ENCODE measurements around the gene ANXA2.
"Not testable (repeated sequence)": the region's sequence is repeated elsewhere in the genome, so short reads cannot be mapped to it uniquely, and the experiment has no call there.

The ANXA2 gene

DNA sequence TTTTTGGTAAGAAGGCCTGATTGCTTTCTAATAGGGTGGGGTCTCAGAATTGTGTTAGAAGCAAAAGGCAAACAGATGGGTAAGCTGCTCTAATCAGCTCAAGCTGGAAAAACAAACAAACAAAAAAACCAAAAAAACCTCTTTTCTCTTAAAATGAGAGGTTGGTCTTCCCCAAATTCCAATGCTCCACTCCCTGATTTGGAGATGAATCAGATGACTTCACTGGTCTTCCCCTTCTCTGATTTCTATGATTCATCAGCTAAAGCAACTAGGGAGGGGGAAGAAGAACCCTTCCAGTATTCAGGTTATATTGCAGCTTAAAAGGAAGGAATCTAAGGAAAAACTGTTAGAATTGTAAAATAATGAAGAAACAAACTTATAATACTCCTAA lies 9.6 kb upstream of the ANXA2 start:
- no peak for DNase-seq (ENCODE audit: insufficient read length)
- TF ChIP-seq POLR2A (IDR thresholded peaks at IDR 0.05; ENCODE audit: low read depth, low read length) (no peak), TAF1 (IDR thresholded peaks at IDR 0.05; ENCODE audit: borderline replicate concordance, low read depth, low read length) (no peak), POLR2AphosphoS5 (IDR thresholded peaks at IDR 0.05; ENCODE audit: low read depth, low read length) (no peak)

DNA sequence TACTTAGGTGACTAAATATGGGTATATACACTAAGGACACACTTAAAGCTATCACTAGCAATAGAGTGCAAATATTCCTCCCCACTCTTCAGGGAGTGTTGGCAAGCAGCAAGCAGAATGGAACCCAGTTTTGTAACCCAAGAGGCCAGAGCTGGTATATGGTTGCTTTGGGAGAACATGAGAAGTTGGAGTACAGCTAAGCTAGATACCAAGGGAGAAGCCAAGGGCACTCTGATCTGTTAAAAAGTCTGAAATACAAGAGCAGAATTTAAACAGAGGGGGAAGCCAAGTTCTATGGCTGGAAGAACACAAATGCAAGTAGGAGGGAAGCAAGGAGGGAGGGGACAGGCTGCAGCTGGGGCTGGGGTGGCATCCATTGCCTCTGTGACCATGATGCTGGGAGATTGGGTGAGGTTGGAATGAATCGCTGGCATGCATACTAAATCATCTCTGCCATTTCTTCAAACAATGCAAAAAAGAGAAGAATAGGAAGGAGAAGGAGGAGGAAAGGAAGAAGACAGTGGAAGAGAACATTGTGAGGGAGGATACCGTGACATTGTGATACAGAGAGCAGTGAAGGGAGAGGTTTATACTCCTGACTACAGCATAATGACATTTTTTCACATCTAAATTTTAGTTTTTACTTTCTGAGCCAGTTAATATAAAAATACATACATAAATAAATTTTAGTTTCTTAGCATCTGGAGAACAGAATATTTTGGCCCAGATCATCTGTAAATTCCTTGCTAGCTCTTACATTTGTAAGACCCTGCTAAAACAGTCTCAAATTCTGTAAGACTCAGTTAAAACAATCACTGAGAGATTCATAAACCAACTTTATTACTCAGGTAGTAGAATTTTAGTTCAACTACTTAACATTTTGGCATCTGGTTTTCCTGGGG lies 9.0 kb upstream of the ANXA2 start:
- DNase-seq (ENCODE audit: insufficient read length) (no peak), FAIRE-seq (no peak)
- TF ChIP-seq POLR2AphosphoS5 (IDR thresholded peaks at IDR 0.05; ENCODE audit: low read depth, low read length) = no peak
- no peak for TF ChIP-seq POLR2A (IDR thresholded peaks at IDR 0.05; ENCODE audit: low read depth, low read length)
- TF ChIP-seq TAF1 (IDR thresholded peaks at IDR 0.05; ENCODE audit: borderline replicate concordance, low read depth, low read length) = no peak

More for the DNA sequence above, 9.6 kb upstream of the ANXA2 start:
- no peak for FAIRE-seq

DNA sequence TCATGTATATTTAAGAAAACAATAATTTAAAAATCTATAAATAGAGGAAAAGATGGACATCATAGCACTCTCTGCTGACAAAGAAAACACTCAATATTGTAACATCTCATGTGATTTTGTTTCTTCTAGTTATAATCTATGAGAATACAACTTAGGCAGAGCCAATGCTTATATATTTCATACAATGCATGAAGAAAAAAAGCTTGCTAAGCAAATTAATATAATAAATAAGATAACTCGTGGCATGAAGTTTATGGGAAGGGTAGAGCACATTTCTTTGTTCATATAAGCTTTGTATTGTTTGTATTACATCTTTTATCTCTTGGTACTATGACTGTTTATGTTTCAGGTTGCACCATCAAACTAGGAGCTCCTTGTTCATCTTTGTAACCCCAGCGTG lies 7.6 kb upstream of the ANXA2 start:
- TF ChIP-seq TAF1 (IDR thresholded peaks at IDR 0.05; ENCODE audit: borderline replicate concordance, low read depth, low read length) (no peak), POLR2AphosphoS5 (IDR thresholded peaks at IDR 0.05; ENCODE audit: low read depth, low read length) (no peak), POLR2A (IDR thresholded peaks at IDR 0.05; ENCODE audit: low read depth, low read length) (no peak)
- FAIRE-seq = no peak

DNA sequence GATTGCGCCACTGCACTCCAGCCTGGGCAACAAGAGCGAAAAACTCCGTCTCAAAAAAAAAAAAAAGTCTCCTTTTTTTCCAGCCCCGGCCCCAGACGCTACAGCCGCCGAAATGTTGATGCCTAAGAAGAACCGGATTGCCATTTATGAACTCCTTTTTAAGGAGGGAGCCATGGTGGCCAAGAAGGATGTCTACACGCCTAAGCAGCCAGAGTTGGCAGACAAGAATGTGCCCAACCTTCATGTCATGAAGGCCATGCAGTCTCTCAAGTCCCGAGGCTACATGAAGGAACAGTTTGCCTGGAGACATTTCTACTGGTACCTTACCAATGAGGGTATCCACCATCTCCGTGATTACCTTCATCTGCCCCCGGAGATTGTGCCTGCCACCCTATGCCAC lies 6.6 kb upstream of the ANXA2 start:
- DNase-seq (ENCODE audit: insufficient read length); FAIRE-seq: not testable (repeated sequence)

More for the DNA sequence above, 7.6 kb upstream of the ANXA2 start:
- DNase-seq (ENCODE audit: insufficient read length) = no peak

DNA sequence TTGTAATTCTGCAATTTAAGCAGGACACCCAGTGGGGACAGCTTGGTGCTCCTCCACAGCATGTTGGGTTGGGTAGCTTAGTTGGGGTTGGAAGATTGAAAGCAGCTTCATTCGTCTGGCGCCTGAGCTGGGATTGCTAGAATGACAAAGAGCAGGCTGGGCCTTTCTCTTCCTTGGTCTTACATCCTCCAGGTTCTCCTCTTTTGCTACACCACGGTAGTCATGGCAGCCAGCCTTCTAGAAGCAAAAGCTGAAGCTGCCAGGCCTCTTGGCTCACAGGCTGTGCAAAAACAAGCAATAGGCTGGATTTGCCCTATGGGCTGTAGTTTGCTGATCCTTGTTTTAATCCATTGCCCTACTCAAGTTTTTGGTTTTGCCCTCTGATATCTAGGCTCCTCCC lies 3.2 kb upstream of the ANXA2 start:
- DNase-seq (ENCODE audit: insufficient read length) = no peak

DNA sequence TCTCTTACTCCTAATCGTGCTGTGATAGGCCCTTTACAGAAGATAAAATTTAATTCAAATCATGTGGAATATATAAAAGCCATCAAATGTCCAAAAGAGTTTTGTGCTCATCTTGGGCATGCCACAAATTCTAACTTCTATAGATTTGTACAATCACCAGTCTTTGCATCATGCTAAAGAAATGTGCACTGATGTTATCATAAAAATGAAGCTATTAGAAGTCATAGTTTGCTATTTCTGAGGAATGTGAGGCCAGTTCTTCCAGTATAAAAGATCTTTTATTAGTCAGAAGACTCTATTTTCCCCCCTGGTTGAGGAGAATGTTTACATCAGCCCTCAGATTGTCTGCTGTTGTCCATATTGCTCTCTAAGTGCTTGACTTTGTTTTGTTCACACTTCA lies 2.1 kb upstream of the ANXA2 start:
- FAIRE-seq = no peak

More for the DNA sequence above, 3.2 kb upstream of the ANXA2 start:
- TF ChIP-seq TAF1 (IDR thresholded peaks at IDR 0.05; ENCODE audit: borderline replicate concordance, low read depth, low read length) (no peak), POLR2AphosphoS5 (IDR thresholded peaks at IDR 0.05; ENCODE audit: low read depth, low read length) (no peak), POLR2A (IDR thresholded peaks at IDR 0.05; ENCODE audit: low read depth, low read length) (no peak)
- FAIRE-seq = no peak

DNA sequence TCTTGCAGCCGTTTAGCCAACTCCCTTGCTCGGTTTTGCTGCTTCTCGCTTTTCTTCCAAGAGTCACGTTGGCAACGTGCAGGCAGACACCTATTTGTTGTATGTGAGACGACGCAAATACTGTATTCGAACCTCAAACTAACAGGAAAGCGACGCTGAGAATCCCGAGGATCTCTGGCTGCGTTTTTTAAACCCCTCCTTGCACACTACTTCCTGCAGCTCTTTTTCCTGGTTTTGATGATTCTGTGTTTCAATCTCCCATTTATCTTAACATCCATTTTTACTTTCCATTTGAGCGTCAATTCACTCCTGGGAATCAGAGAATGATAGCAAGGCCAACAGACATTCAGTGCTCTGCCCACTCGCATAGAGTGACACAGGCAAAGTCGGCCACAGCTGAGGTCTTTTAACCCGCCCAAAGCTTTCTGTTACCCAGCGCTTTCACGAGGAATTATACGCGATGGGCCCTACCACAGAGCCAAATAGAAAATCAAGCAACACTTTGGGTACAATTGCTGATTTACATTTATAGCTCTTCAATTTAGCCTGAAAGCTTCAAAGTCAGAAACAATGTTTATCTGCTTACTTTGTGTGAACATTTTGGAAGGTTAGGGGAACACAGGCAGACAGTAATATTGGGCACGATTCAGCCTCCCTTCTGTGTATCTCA lies 1.6 kb upstream of the ANXA2 start:
- DNase-seq (ENCODE audit: insufficient read length) = no peak
- TF ChIP-seq POLR2AphosphoS5 (IDR thresholded peaks at IDR 0.05; ENCODE audit: low read depth, low read length) (no peak), POLR2A (IDR thresholded peaks at IDR 0.05; ENCODE audit: low read depth, low read length) (no peak), TAF1 (IDR thresholded peaks at IDR 0.05; ENCODE audit: borderline replicate concordance, low read depth, low read length) (no peak)
- no peak for FAIRE-seq

More for the DNA sequence above, 2.1 kb upstream of the ANXA2 start:
- TF ChIP-seq POLR2AphosphoS5 (IDR thresholded peaks at IDR 0.05; ENCODE audit: low read depth, low read length) (no peak), POLR2A (IDR thresholded peaks at IDR 0.05; ENCODE audit: low read depth, low read length) (no peak), TAF1 (IDR thresholded peaks at IDR 0.05; ENCODE audit: borderline replicate concordance, low read depth, low read length) (no peak)
- DNase-seq (ENCODE audit: insufficient read length) = no peak

DNA sequence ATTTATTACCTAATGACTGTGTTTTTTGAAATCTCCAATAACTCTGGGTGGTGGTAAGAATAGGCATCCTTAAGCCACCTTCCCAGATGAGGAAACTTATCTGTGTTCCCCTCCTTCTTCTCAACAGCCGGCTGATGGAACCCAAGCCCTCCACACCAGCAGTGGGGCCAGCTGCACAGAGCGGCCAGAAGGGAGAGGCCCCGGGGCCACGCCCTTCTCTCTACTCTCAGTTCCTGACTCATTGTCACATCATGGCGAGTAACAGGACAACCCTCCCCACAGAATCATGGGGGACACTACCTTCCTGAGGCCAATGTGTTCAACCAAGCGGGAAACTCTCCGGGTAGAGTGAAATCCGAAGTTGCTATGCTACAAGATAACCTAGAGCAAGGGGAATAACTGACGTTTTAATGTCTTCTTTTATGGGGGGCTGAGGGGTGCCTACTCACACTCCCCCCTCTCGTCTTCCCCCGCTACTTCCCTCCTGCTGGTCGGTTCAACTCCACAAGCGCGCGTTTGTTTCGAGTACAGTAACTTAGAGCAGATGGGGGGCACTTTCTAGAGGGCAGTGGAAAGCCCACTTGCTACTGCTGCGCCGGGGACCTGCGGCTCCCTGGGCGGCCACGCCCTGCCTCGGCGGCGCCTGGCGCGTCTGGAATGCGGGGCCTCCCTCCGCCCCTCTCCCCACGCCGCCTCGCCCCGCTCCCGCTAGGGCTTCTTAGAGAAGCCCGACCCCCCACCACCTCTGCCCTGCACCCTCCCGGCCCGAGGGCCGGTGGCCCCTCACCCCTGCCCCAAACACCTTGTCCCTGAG lies 621 bp downstream of the ANXA2 start:
- peak; percentile 46; the same call in 1 of the 2 replicates for TF ChIP-seq POLR2AphosphoS5 (IDR thresholded peaks at IDR 0.05; ENCODE audit: low read depth, low read length)
- TF ChIP-seq TAF1 (IDR thresholded peaks at IDR 0.05; ENCODE audit: borderline replicate concordance, low read depth, low read length) = no peak
- peak; percentile 41 for TF ChIP-seq POLR2A (IDR thresholded peaks at IDR 0.05; ENCODE audit: low read depth, low read length)
- FAIRE-seq (peak; percentile 42), DNase-seq (ENCODE audit: insufficient read length) (peak; percentile 56)

DNA sequence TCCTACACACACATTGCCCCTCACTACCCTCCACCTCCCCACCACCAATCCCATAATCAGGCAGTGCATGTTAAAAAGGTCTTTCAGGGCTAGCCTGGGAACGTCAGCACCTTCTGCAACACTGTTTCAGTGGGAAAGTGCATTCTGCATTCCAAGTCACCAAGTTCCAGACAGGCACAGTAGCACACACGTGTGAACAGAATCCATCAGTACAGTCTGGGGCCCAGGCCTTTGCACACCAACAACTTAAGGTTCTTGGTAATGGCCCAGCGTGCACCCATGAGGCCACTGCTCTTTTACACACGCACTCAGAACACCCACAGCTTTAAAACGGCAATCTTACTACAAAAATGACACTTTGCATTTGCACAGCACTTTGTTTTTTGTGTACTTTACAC lies 1.2 kb downstream of the ANXA2 start:
- no peak for FAIRE-seq
- DNase-seq (ENCODE audit: insufficient read length) = no peak

DNA sequence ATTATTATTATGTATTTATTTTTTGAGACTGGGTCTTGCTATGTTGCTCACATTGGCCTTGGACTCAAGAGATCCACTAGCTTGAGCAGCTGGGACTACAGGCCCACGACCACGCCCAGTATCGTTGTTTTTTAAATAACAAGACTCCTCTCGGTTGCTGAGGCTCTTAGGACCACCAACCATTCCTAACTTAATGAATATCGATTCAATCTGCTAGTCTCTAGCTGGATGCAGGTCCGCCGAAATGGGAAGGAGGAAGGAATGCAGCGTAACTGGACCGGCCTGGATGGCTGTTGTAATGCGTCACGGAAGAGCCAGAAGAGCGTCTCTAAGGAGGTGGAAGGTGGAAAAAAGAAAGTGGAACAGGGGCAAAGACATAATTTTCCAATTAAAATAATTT lies 1.7 kb downstream of the ANXA2 start:
- DNase-seq (ENCODE audit: insufficient read length) (no peak), FAIRE-seq (no peak)
- no peak for TF ChIP-seq POLR2AphosphoS5 (IDR thresholded peaks at IDR 0.05; ENCODE audit: low read depth, low read length)
- no peak for TF ChIP-seq TAF1 (IDR thresholded peaks at IDR 0.05; ENCODE audit: borderline replicate concordance, low read depth, low read length)
- no peak for TF ChIP-seq POLR2A (IDR thresholded peaks at IDR 0.05; ENCODE audit: low read depth, low read length)

More for the DNA sequence above, 1.2 kb downstream of the ANXA2 start:
- no peak for TF ChIP-seq TAF1 (IDR thresholded peaks at IDR 0.05; ENCODE audit: borderline replicate concordance, low read depth, low read length)
- no peak; the same call in 1 of the 2 replicates for TF ChIP-seq POLR2AphosphoS5 (IDR thresholded peaks at IDR 0.05; ENCODE audit: low read depth, low read length)
- no peak for TF ChIP-seq POLR2A (IDR thresholded peaks at IDR 0.05; ENCODE audit: low read depth, low read length)

All from GM12892 (cell line).